WERI-Rb-1 (cell line): ENCODE results near the gene PRMT7.

Source experiments
- DNase-seq: peaks from one replicate; pipeline ENCODE4 v3.0.0-alpha.2; 2020
- H3K27ac ChIP-seq: fragments of 250-450 bp; sonication (Bioruptor Pico); 2 replicates; pipeline ENCODE4 v1.5.1; 2020; ENCODE audit warnings: mild to moderate bottlenecking, moderate library complexity
- H3K27me3 ChIP-seq: fragments of 250-450 bp; sonication (Bioruptor Pico); 2 replicates; pipeline ENCODE4 v1.5.1; 2021; ENCODE audit warnings: mild to moderate bottlenecking, low read depth, moderate library complexity; ENCODE audit not compliant: insufficient read depth, severe bottlenecking
- H3K36me3 ChIP-seq: fragments of 250-450 bp; sonication (Bioruptor Pico); 2 replicates; pipeline ENCODE4 v1.5.1; 2020; ENCODE audit warnings: mild to moderate bottlenecking, moderate library complexity
- H3K4me3 ChIP-seq: 2 replicates; pipeline ENCODE4 v1.5.1; 2011; ENCODE audit warnings: low read depth, mild to moderate bottlenecking, control low read depth, low read length
- H3K9me3 ChIP-seq: fragments of 250-450 bp; sonication (Bioruptor Pico); 2 replicates; pipeline ENCODE4 v1.5.1; 2021; ENCODE audit warnings: mild to moderate bottlenecking, moderate library complexity; ENCODE audit not compliant: severe bottlenecking
- TF ChIP-seq, protein P1 (sequence below): IDR thresholded peaks from 2 replicates; pipeline ENCODE4 v1.5.1; 2011; ENCODE audit warnings: low read depth, mild to moderate bottlenecking, control low read depth, inconsistent platforms, low read length

The PRMT7 gene

DNA sequence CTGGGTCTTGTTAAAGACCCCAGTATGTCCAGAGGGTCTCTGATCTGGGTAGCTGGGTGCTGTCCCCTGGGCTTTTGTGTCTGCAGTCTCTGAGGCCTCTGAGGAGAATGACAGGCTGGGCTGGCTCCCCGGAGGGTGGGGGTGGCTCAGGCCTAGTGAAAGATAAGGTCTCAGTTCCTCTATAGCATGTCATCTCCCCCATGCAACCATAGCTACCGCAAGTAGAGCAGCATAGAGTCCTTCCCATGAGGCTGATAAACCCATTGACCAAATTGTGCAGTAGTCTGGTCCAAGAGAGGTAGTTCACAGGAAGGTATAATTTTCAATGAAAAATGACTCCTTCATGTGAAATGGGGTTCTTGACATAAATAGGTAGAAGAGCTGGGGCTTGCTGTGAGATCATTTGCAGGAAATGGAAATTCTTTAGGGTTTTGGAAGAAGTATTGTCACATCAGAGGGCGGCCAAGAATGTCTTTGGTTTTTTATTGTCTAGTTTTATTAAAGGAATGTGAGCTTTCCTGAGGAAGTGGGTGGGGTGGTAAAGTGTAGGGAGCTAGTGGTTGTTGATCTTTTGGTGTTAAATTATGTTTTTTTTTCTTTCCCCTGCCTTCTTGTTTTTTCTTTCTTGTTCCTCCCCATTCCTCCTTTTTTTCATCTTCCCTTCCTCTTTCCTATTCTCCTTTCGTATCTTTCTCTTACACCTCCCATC lies 21.0 kb upstream of the PRMT7 start:
- DNase-seq = no peak
- H3K36me3 ChIP-seq = peaks cover 59% of the 10 kb centered on the region
- no peaks in the 10 kb centered on the region for H3K27me3 ChIP-seq
- no peak overlapping the region for H3K4me3 ChIP-seq
- no peaks in the 10 kb centered on the region for H3K9me3 ChIP-seq
- no peak overlapping the region for H3K27ac ChIP-seq
- TF ChIP-seq, protein P1, sequence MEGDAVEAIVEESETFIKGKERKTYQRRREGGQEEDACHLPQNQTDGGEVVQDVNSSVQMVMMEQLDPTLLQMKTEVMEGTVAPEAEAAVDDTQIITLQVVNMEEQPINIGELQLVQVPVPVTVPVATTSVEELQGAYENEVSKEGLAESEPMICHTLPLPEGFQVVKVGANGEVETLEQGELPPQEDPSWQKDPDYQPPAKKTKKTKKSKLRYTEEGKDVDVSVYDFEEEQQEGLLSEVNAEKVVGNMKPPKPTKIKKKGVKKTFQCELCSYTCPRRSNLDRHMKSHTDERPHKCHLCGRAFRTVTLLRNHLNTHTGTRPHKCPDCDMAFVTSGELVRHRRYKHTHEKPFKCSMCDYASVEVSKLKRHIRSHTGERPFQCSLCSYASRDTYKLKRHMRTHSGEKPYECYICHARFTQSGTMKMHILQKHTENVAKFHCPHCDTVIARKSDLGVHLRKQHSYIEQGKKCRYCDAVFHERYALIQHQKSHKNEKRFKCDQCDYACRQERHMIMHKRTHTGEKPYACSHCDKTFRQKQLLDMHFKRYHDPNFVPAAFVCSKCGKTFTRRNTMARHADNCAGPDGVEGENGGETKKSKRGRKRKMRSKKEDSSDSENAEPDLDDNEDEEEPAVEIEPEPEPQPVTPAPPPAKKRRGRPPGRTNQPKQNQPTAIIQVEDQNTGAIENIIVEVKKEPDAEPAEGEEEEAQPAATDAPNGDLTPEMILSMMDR = no peak

DNA sequence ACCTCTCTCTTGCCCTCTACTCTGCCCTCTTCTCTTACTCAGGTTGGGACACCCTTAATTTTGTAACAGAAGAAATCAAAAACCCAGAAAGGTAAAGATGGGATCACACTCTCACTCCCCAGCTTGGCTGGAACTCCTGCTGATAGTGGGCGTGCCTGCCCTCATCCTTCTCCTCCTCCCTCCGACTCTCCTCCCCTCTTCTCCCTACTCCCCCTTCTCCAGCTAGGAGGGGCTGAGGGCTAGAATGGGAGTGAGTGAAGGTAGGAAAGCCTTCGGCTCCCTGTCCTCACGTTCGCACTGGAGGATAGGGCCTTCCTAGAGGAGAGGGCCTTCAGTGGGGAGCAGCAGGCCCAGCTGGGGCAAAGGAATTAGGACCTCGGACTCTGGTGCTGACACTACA lies 20.4 kb upstream of the PRMT7 start:
- H3K9me3 ChIP-seq = no peaks in the 10 kb centered on the region
- H3K4me3 ChIP-seq = no peak overlapping the region
- H3K27ac ChIP-seq = no peak overlapping the region
- DNase-seq = no peak
- no peaks in the 10 kb centered on the region for H3K27me3 ChIP-seq
- TF ChIP-seq, protein P1 = no peak
- H3K36me3 ChIP-seq = peaks cover 66% of the 10 kb centered on the region

DNA sequence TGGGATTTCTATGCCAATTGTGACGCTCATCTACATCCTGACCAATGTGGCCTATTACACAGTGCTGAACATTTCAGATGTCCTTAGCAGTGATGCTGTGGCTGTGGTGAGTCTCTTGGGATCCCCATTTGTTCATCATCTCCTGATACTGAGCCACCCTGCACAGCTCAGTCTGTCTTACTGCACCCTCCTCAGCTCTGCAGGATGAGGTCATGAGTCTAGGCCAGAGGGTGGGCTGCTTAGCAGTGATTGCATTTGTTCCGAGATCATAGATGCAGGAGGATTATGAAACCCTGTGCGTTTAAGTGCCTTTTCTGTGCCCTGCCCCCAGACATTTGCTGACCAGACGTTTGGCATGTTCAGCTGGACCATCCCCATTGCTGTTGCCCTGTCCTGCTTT lies 19.6 kb upstream of the PRMT7 start:
- no peak for DNase-seq
- H3K36me3 ChIP-seq = peaks cover 74% of the 10 kb centered on the region

GRCh38 chr16:68292425-68292824 lies 18.4 kb upstream of the PRMT7 start:
- H3K36me3 ChIP-seq = peaks cover 78% of the 10 kb centered on the region
- TF ChIP-seq, protein P1 = no peak
- no peaks in the 10 kb centered on the region for H3K27me3 ChIP-seq
- DNase-seq = no peak
- no peaks in the 10 kb centered on the region for H3K9me3 ChIP-seq
- no peak overlapping the region for H3K4me3 ChIP-seq
- H3K27ac ChIP-seq = no peak overlapping the region

More for the DNA sequence above, 19.6 kb upstream of the PRMT7 start:
- Histone ChIP-seq H3K9me3 (no peaks in the 10 kb centered on the region), H3K27me3 (no peaks in the 10 kb centered on the region), H3K27ac (no peak overlapping the region), H3K4me3 (no peak overlapping the region)
- TF ChIP-seq, protein P1 = no peak

- no peak for DNase-seq
- Histone ChIP-seq H3K4me3 (no peak overlapping the region), H3K36me3 (peaks cover 85% of the 10 kb centered on the region), H3K9me3 (no peaks in the 10 kb centered on the region), H3K27ac (no peak overlapping the region), H3K27me3 (no peaks in the 10 kb centered on the region)
- TF ChIP-seq, protein P1 = no peak
These were observed 14.5 kb upstream of the PRMT7 start for GRCh38 chr16:68296291-68296690.

GRCh38 chr16:68296693-68297092 lies 14.1 kb upstream of the PRMT7 start:
- TF ChIP-seq, protein P1 = no peak
- peaks cover 85% of the 10 kb centered on the region for H3K36me3 ChIP-seq
- DNase-seq = no peak
- H3K27me3 ChIP-seq = no peaks in the 10 kb centered on the region
- H3K27ac ChIP-seq = no peak overlapping the region
- no peaks in the 10 kb centered on the region for H3K9me3 ChIP-seq
- no peak overlapping the region for H3K4me3 ChIP-seq
